HFFc6 (cell line): ENCODE results near the gene HIF1A. TPM values are rescaled to one million over a fixed set of nuclear protein-coding genes. Genes with fewer than 3 reads are reported as not detected.

ENCODE experiments used
- DNase-seq: peaks from one replicate; pipeline ENCODE4 v3.0.0-alpha.2; 2018
- H3K27ac Mint-ChIP-seq: 2 replicates; pipeline ENCODE4 v1.8.0; 2020; ENCODE audit warnings: mild to moderate bottlenecking, mixed read lengths
- H3K27me3 Mint-ChIP-seq: 2 replicates; pipeline ENCODE4 v1.8.0; 2021; ENCODE audit warnings: mild to moderate bottlenecking, moderate library complexity, mixed read lengths; ENCODE audit not compliant: insufficient read depth
- H3K36me3 Mint-ChIP-seq: 2 replicates; pipeline ENCODE4 v1.8.0; 2021; ENCODE audit warnings: low read depth, mixed read lengths
- H3K4me1 Mint-ChIP-seq: 2 replicates; pipeline ENCODE4 v1.8.0; 2020; ENCODE audit warnings: low read depth, mixed read lengths
- H3K4me3 Mint-ChIP-seq: 2 replicates; pipeline ENCODE4 v1.8.0; 2020; ENCODE audit warnings: mild to moderate bottlenecking, moderate library complexity, mixed read lengths
- H3K9me3 Mint-ChIP-seq: 2 replicates; pipeline ENCODE4 v1.8.0; 2020; ENCODE audit warnings: mild to moderate bottlenecking, mixed read lengths
- CTCF ChIP-seq: fragments of 200-600 bp; sonication (generic); IDR thresholded peaks from 2 replicates; pipeline ENCODE4 v1.5.0; 2021; ENCODE audit warnings: antibody characterized with exemption, mild to moderate bottlenecking
- total RNA-seq, 6 experiments: library from RNA; stranded (reverse); fragmentation: NEBNext Ultra II Directional; extraction: Animal tissue kit (Norgen Biotek cat#: 25700); gene quantifications; 2 replicates in 1 of 6; 3 replicates in 5 of 6; pipeline ENCODE4 v1.2.3, GENCODE V29; 2021

HIF1A gene
- total RNA-seq, 6 experiments from 2014 or later, result 217 to 265 (median 233) TPM

GRCh38 chr14:61710853-61711817 is 15.8 kb downstream of the HIF1A start:
- no peak for TF ChIP-seq CTCF
- no peak for DNase-seq
- Mint-ChIP-seq H3K4me3 (no peak overlapping the region), H3K27ac (peak overlapping the region; percentile 34), H3K9me3 (no peaks in the 10 kb centered on the region), H3K36me3 (0 out of 2 replicates have a peak, but pooled peaks cover 4% of the 10 kb centered on the region), H3K4me1 (peaks cover 59% of the 10 kb centered on the region), H3K27me3 (0 out of 2 replicates have a peak, but pooled peaks cover 4% of the 10 kb centered on the region)

GRCh38 chr14:61712137-61712536 is 16.8 kb downstream of the HIF1A start:
- 0 out of 2 replicates have a peak, but pooled peaks cover 4% of the 10 kb centered on the region for H3K36me3 Mint-ChIP-seq
- peaks cover 60% of the 10 kb centered on the region for H3K4me1 Mint-ChIP-seq
- TF ChIP-seq CTCF, result no peak
- 0 out of 2 replicates have a peak, but pooled peaks cover 4% of the 10 kb centered on the region for H3K27me3 Mint-ChIP-seq
- H3K27ac Mint-ChIP-seq, result peak overlapping the region; percentile 27
- no peak overlapping the region for H3K4me3 Mint-ChIP-seq
- DNase-seq, result no peak
- H3K9me3 Mint-ChIP-seq, result no peaks in the 10 kb centered on the region

GRCh38 chr14:61713724-61714437 is 18.6 kb downstream of the HIF1A start:
- DNase-seq, result no peak
- Mint-ChIP-seq H3K4me1 (peaks cover 69% of the 10 kb centered on the region), H3K27ac (peak overlapping the region; percentile 6), H3K9me3 (no peaks in the 10 kb centered on the region), H3K27me3 (0 out of 2 replicates have a peak, but pooled peaks cover 4% of the 10 kb centered on the region), H3K36me3 (no peaks in the 10 kb centered on the region), H3K4me3 (no peak overlapping the region)
- no peak for TF ChIP-seq CTCF

- Mint-ChIP-seq H3K36me3 (peaks cover 7% of the 10 kb centered on the region; the same call in 1 of the 2 replicates), H3K4me1 (peaks cover 81% of the 10 kb centered on the region)
These were observed 21.6 kb downstream of the HIF1A start for GRCh38 chr14:61716956-61717355.

More at GRCh38 chr14:61716956-61717355, 21.6 kb downstream of the HIF1A start:
- DNase-seq, result no peak
- H3K4me3 Mint-ChIP-seq, result no peak overlapping the region
- TF ChIP-seq CTCF, result no peak
- 0 out of 2 replicates have a peak, but pooled peaks cover 2% of the 10 kb centered on the region for H3K27me3 Mint-ChIP-seq
- H3K27ac Mint-ChIP-seq, result no peak overlapping the region
- no peaks in the 10 kb centered on the region for H3K9me3 Mint-ChIP-seq
